ENCODE data around the gene PARVG.
"Not testable (repeated sequence)": the region's sequence is repeated elsewhere in the genome, so short reads cannot be mapped to it uniquely, and the experiment has no call there.

The PARVG gene

GRCh38 chr22:44213489-44214043 lies 32.8 kb downstream of the PARVG start:
- no peak for DNase-seq

DNA sequence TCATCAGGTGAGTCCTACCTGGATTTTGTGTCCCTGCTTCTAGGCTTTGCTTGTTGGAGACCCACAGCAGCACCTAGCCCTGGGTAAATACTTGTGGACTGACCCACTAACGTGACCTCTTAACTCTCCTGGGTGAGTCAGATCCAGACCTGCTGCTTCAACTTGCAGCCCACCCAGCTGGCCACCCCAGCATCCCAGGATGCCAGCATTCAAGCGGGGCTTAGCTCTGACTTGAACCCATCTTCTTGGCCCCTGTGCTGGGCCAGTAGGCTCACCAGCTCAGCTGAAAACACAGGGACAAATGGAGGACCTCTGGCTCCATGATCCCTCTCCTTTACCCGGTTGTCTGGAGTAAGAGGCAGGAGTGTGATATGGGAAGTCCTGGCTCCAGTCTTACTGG lies 33.5 kb downstream of the PARVG start:
- no peak for DNase-seq

DNA sequence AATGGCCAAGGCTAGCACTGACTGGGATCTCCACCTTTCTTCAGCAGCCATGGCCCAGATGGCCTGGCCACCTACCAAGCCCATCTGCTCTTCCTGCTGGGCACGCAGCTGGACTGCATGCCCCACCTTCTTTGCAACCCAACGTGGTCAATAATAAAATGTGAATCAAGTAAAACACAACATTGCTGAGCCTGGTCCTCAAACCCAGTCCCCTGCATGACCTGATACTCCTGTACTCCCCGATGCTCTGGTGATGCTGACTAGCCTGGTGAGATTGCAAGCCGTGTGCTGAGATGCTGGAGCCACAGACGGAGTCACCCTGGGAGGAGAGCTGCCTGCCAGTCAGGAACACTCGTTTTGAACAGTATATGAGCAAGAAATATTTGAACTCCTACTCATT lies 34.0 kb downstream of the PARVG start:
- DNase-seq: no peak

GRCh38 chr22:44215287-44215686 lies 34.6 kb downstream of the PARVG start:
- no peak for DNase-seq

DNA sequence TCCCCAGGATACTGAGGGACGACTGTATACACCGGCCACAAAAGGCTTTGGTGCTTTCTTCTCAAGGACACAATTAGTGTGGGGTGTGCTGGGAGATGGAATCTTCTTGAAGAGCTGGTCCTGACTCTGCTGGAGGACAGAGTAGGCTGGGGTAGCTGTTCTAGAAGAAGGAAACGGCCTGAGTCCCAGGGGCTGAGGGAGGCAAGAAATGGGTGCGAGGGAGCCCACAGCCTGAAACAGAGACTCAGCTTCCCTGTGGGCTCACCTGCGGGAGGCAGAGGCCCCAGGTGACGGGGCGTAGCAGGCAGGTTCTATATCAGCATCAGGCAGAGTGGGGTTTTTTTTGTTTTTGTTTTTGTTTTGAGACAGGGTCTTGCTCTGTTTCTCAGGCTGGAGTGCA lies 36.6 kb downstream of the PARVG start:
- DNase-seq: no peak

GRCh38 chr22:44218071-44218470 lies 37.3 kb downstream of the PARVG start:
- no peak for DNase-seq

DNA sequence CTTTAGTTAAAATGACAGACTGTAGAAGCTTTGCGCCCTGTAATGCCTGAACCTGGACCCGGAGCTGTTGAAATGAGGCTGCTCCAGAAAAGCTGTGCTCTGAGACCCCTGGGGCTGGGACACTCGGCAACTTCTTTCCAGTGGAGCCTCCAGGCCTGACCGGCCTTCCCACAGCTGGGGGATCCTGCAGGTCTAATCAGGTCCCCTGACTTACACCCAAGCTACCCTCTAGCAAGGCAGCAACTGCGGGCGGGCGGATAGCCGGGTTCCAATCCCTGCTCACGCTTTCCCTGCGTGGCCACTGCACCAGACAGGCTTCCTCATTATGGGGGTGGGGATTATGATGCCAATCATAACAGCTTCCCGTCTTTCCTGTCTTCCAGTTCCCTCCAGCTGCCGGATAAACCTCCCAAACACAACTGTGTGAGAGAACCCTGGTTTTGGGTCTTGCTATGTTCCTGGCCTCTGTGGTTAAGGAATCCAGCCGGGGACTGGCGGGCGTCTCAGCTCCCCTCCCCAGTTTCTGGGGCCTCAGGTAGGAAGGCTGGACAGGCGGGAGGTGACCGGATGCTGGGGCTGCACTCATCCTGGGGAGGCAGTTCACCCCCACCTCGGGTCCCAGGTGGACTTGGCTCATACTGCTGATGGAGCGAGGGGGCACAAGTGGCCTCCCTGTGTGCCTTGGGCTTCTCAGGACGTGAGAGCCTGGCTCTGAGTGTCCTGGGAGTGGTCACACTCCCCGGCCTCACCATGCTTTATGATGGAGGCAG lies 38.6 kb downstream of the PARVG start:
- DNase-seq: no peak

GRCh38 chr22:44220727-44221680 lies 40.3 kb downstream of the PARVG start:
- DNase-seq: no peak

DNA sequence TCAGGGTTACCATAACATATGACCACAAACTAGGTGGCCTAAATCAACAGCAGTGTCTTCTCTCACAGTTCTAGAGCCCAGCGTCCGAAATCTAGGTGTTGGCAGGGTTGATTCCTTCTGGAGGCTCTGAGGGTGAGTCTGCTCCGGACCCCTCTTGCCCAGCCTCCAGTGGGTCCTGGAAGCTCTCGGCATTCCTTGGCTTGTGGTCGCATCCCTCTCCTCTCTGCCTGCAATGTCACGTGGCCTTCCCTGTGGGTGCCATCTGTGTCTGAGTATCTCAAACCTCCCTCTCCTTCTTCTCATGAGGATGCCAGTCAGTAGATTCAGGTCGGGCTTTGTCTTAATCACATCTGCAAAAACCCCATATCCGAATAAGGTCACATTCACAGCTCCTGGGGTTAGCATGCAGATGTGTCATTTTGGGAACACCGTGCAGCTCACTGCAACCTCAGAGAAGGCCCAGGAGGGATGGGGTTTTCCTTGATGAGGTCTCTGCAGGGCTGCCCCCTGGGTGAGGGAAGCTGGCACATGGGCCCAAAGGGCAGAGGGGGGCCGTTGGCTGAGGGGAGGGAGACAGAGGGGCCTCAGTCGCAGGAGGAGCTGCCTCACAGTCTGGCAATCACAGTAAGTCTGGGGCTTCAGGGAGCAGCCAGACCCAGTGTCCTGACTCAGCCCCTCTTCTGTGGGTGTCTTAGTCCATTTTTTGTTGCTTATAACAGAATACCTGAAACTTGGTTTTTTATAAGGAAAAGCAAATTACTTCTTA lies 41.2 kb downstream of the PARVG start:
- no peak for DNase-seq

GRCh38 chr22:44224166-44224565 lies 43.4 kb downstream of the PARVG start:
- no peak for DNase-seq

GRCh38 chr22:44225091-44225689 lies 44.5 kb downstream of the PARVG start:
- DNase-seq: no peak

GRCh38 chr22:44225812-44226211 lies 45.1 kb downstream of the PARVG start:
- DNase-seq: no peak

GRCh38 chr22:44229331-44229730 lies 48.6 kb downstream of the PARVG start:
- no peak for DNase-seq

- no peak for DNase-seq
Measured at GRCh38 chr22:44229809-44230208, 49.1 kb downstream of the PARVG start.

- no peak for DNase-seq
Measured at GRCh38 chr22:44231233-44231632, 50.5 kb downstream of the PARVG start.

- DNase-seq: not testable (repeated sequence)
Measured at GRCh38 chr22:44234372-44234771, 53.6 kb downstream of the PARVG start.

DNA sequence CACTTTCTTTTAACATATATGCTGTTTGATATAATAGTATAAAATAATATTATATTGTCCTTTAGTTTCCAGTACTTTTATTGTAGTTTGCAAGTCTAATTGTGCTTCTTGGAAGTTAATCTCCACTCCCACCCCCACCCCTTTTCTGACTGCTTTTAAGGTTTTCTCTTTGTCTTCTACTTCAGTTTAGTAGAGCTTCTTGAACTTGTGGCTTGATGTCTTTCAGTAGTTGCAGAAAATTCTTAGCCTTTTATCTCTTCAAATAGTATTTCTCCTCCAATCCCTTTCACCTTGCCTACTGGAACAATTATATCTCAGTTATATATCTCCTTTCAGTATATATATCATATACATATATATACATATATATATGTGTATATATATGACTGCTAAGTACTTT lies 56.6 kb downstream of the PARVG start:
- DNase-seq: no peak

- not testable (repeated sequence) for DNase-seq
Measured at GRCh38 chr22:44241121-44241520, 60.4 kb downstream of the PARVG start.

DNA sequence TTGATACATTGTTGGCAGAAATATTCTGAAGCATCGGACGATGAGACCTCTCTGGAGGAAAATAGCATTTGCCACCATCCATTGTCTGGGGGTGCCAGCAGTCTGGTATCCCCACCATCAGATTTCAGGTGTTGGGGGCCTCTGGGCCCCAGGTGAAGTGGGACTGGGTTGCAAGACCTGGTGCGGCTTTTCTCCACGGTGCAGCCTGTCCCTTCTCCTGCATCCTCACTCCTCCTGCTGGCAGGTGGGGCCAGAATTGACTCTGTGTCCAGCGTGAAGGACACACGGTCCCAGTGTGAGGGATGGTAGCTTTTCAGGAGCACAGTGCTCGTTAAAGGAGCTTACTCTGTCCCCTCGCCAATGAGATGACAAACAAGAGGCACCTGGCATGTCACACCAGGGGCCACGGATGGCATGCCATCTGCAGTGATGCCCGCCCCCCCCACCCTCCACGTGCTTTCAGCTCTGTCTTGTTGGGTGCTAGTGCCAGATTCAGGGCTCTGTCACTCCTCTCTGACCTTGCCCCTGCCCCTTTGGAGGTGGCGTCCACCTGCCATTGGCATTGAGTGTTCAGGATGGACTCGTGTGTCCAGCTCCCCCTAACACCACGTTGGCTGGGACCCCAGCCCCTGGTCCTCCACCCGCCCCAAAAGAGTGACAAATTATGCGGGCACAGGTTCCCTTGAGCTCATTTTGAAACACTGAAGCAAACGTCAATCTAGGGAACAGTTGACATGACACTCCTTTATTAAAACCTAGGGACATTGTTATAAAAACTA lies 62.4 kb downstream of the PARVG start:
- no peak for DNase-seq

DNA sequence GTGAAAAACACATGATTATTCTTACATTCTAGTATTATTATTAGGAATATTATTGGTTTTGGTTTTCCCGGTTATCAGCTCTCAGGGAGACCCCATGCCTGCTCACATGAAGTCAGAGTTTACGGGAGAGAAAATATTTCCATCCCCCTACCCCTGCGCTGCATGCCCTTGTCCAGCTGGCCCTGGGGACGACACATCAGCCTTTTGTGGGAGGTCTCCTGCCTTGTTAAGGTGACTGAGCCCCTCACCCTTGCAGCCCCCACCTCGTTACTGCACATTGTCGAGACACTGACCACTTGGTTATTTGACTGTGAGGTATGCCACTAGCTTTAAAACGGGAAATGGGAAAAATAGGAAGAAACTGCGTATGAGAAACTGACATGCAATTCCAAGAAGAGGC lies 63.0 kb downstream of the PARVG start:
- DNase-seq: no peak

- no peak for DNase-seq
Measured at GRCh38 chr22:44244265-44244822, 63.6 kb downstream of the PARVG start.
